GM20000 (cell line): Measurements from ENCODE around the gene GABRP.

ENCODE experiments used
- DNase-seq: peaks from one replicate; pipeline ENCODE4 v3.0.0; 2012; ENCODE audit warnings: low spot score
- CTCF ChIP-seq: IDR thresholded peaks from 2 replicates; pipeline ENCODE4 v1.5.1; 2012; ENCODE audit warnings: mild to moderate bottlenecking, control low read depth; ENCODE audit errors: extremely low read depth, missing control alignments

Gene GABRP

DNA sequence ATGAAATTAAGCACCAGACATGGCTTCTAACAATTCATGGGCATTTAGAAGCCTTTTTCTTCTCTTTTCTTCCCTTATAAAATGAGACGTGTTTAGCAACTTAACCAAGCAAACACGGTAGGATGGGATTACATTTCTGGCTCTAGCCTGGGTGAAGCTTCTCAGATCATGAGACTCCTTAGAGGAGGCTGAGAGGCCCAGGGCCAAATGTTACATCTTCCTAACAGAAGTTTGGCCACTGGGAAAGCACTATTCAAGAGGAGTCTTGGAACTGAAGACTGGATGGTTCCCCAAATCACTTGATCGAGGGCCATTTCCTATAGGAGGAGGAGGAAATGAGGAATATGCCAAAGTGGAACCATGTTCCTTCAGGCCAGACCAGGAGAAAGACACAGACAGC lies 1.9 kb downstream of the GABRP start:
- no peak for DNase-seq
- no peak for TF ChIP-seq CTCF

DNA sequence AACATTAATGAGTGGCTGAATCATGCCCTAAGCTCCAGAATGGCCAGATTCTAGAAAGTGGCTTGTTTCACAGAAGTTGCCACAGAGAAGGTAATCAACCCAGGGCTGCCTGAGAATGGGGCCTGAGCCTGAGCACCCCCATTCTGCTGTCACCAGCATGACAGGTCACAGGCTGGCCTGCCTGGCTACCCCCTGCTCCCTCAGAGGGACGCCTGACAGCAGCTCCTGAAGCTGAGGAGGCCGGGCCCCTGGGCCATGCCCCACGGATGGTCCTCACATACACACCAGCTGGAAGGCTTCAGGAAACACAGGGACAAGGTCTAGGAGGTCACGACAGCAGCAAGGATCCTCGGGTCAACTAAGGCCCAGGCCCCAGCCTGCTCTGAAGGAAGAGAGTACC lies 3.7 kb downstream of the GABRP start:
- TF ChIP-seq CTCF, result no peak
- no peak for DNase-seq

GRCh38 chr5:170788626-170789304 lies 5.2 kb downstream of the GABRP start:
- DNase-seq, result no peak
- no peak for TF ChIP-seq CTCF

DNA sequence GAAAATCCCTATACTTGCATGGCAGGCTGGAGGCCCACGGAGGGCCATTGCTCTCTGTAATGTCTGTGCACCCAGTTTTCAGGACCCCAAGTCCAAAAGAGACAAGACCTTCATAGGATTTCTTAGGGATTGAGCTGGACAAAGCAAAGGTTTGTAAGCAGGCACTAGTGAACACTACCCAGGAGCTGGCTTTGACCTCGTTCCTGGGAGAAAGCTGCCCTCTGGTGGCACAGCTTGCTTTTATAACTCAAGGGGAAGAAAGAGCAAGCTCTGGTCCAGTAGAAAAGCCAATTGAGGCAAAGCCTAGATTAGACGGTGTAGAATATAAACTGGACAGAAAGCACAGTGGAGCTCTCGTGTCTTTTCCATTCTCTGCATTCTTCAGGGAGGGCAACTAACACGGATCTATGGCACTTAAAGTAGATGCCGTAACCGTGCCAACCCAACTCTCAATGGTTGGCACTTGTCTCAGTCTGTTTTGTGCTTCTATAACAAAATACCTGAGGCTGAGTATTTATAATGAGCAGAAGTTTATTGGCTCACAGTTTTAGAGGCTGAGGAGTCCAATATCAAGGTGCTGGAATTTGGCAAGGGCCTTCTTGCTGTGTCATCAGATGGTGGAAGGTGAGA lies 7.9 kb downstream of the GABRP start:
- peak; percentile 49 for DNase-seq

DNA sequence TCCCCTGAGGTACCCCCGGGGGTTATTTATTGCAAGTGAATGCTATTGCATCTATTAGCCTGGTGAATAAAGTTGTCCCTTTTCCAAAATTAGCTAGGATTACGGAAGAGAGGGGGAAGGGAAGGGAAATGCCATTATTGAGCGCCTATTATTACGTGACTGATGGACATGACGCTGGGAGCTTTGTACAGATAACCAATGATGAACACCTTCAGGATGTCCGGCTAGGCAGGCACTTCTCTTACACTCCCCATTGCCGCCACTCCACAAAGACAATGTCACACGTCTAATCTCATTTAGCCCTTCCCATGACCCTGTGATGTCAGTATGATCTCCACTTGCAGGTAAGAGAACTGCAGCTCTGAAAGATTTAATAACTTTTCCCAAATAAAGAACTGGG lies 9.4 kb downstream of the GABRP start:
- TF ChIP-seq CTCF, result no peak
- DNase-seq, result no peak

More for the DNA sequence above, 7.9 kb downstream of the GABRP start:
- peak; percentile 68 for TF ChIP-seq CTCF

DNA sequence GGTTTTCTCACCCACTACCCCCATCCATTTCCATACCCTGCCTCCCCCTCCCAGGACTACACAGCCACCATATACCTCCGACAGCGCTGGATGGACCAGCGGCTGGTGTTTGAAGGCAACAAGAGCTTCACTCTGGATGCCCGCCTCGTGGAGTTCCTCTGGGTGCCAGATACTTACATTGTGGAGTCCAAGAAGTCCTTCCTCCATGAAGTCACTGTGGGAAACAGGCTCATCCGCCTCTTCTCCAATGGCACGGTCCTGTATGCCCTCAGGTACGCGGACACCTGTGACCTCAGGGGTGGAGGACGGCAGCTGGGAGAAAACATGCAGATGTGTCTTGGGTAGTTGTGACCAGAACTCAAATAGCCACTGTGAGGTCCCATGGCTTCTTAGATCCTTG lies 11.6 kb downstream of the GABRP start:
- no peak for TF ChIP-seq CTCF
- no peak for DNase-seq

DNA sequence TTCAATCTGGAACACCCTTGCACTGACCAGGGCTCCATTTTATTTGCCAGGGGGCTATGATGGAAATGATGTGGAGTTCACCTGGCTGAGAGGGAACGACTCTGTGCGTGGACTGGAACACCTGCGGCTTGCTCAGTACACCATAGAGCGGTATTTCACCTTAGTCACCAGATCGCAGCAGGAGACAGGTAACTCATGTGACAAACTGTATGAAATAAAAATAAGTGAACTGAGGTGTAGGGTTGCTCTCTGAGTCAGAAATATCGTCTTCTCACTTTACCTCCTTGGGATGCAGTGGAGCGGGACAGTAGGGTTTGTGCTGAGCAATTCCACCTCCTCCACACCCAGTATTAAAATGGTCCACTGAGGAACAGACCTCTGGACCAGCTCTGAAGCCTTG lies 22.1 kb downstream of the GABRP start:
- no peak for DNase-seq
- no peak for TF ChIP-seq CTCF
